SKM-1 (cell line): ENCODE results near the gene NFYB.
"Not testable (repeated sequence)": the region's sequence is repeated elsewhere in the genome, so short reads cannot be mapped to it uniquely, and the experiment has no call there.

ENCODE experiments used
- DNase-seq: peaks from one replicate; lab custom pipeline; 2025; ENCODE audit not compliant: unreplicated experiment; lab: John Stamatoyannopoulos, UW

Gene NFYB

GRCh38 chr12:104115587-104115975 is 22.4 kb downstream of the NFYB start:
- DNase-seq, result no peak

DNA sequence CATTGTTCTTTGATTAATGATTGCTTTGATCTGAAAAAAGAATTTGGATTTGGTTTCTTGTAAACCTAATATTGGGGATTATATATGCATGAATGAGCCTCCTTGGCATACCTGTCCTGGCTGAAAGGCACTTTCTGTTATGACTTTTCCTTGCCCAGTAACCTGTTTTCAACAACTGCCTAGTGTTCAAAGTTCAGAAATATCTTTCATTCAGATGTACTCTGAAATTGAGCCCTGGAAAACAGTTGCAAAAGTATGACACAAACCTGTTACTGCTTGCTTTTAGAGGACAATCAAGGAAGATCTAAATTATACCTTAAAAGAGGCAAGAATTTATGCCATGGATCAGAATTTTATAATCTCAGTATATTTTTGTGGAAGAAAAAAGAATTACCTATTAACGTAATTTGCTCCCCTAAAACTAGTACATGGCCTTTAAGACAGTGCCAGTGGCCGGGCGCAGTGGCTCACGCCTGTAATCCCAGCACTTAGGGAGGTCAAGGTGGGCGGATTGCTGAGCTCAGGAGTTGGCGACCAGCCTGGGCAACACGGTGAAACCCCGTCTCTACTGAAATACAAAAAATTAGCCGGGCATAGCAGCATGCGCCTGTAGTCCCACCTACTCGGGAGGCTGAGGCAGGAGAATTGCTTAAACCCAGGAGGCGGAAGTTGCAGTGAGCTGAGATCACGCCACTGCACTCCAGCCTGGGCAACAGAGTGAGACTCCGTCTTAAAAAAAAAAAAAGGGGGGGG is 23.0 kb downstream of the NFYB start:
- not testable (repeated sequence) for DNase-seq

GRCh38 chr12:104109446-104110271 is 28.4 kb downstream of the NFYB start:
- DNase-seq, result no peak

DNA sequence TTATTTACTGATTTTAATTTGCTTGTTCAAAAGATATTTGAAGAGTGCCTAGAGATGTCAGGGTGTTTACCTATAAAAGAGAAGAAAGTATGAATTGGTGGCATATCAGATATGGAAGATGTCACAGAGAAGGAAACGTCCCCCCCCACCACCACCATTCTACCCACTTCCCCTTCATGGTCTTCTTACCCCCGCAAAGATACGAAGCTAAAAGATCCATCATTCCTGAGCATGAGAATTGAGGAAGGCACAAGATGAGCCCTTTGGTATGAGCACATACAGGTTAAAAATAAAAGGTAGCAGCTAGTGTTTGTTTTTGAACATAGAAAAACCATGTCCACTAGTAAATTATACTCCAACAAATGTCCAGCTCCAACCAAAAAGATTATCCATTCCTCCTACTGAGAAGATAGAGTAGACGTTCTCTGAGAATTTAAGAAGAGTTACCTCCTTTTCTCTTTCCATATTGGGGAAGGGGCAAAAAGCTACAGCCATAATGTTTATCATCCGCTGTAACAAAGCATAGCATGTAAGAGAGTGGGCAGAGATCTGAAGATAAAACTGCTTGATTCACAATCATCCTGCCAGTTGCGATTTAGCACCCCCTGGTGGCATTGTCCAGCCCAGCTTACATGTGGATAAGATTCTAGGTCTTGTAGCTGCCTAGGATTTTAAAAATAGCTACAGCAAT is 29.1 kb downstream of the NFYB start:
- DNase-seq, result no peak

- DNase-seq, result no peak
These were observed 31.0 kb downstream of the NFYB start for GRCh38 chr12:104106965-104107364.

DNA sequence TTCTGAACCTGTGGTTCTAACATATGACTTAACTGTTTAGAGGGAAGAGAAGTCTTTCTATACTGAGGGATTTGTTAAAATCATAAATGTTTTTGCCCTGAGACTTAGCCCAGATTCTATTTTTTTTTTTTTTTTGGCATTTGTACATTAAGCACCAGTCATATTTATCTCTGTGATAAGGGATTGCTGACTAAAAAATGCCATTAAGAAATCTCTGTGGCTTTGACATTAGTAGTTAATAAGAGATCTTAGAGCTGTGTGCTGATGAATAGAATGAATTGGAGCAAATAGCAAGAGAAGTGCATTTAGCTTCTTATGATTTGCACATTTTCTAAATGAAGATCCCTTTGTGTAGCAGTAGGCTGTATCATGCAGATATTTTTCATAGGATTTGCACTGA is 32.5 kb downstream of the NFYB start:
- DNase-seq, result no peak

GRCh38 chr12:104097954-104098353 is 40.1 kb downstream of the NFYB start:
- DNase-seq, result no peak

DNA sequence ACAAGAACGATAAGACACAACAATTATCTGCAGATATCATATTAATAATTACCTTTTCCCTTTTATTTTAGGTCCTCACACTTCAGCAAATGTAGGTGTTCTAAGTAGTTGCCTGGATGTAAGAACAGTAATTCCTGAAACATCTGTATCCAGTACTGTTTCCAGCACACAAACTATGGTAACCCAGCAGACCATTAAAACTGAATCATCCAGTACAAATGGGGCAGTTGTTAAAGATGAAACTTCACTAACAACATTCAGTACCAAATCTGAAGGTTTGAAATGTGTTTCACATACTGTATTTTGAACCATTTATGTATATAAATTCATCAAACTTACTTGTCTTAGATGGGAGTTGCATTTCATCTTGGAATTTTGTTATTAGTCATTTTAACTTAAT is 42.7 kb downstream of the NFYB start:
- DNase-seq, result no peak

DNA sequence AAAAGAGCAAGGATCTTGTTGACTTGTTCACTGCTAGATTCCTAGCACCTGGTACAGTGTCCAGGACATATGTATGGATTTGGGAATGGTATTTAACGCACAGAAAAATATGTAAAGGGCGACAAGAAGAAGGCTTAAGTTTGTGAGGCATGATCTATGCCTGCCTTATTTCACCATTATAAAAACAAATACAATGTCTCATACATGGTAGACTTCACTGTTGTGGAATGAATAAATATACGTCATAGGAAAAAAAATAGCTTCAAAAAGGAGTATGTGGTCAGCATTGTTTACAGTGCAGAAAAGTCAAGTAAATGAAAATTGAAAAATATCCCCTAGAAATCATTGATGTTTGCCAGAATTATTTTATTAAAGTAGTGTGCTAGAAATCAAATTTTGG is 43.7 kb downstream of the NFYB start:
- DNase-seq, result no peak

- DNase-seq, result no peak
These were observed 46.9 kb downstream of the NFYB start for GRCh38 chr12:104091136-104091535.

DNA sequence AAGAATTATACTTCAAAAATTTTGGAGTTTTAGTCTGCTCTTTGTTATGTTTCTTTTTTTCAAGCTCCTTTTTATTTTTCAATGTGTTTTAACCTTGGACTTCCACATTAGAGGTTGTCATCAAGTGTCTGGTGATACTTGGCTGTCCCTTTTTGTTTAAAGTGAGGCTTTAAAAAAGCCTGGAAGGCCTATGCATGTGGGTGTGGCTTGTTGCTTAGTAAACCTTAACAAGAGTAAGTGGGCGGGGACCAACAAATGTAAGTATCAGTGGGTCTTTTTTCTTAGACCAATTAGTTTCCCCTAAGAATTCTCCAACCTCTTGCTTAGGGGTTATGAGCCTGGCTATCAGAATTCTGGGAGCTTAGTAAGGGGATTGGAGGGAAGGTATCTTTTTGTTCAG is 47.3 kb downstream of the NFYB start:
- DNase-seq, result no peak

DNA sequence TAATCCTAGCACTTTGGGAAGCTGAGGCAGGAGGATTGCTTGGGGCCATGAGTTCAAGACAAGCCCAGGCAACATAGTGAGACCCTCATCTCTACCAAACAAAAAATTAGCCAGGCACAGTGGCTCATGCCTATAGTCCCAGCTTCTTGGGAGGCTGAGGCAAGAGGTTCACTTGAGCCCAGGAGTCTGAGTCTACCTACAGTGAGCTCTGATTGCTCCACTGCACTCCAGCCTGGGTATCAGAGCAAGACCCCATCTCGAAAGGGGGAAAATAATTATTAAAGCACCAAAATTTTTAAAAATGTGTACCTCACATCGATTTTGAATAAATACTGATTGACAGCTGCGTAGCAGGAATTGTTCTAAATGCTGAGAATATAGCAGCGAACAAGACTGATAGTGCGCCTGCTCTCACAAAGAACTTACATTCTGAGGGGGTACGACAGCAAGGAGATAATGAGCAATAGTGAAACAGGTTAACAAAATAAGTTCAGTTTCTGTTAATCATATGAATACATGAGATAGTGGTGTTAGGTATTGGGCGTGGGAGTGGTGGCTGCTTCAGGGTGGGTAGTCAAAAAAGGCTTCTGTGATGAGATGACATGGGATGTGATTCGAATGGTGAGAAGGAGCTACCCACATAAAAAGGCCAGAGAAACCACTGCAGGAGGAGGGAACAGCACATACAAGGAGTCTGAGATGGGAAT is 54.1 kb downstream of the NFYB start:
- no peak for DNase-seq

GRCh38 chr12:104080764-104081163 is 57.2 kb downstream of the NFYB start:
- no peak for DNase-seq

- no peak for DNase-seq
These were observed 59.0 kb downstream of the NFYB start for GRCh38 chr12:104079024-104079423.

- DNase-seq, result no peak
These were observed 64.3 kb downstream of the NFYB start for GRCh38 chr12:104073699-104074098.

- DNase-seq, result no peak
These were observed 65.9 kb downstream of the NFYB start for GRCh38 chr12:104072099-104072498.
